HepG2 (cell line): ENCODE measurements around the gene MVK. TPM values are rescaled to one million over a fixed set of nuclear protein-coding genes. Genes with fewer than 3 reads are reported as not detected.

Experiments used
- ATAC-seq: fragments of 200-7000 bp; cut with Tn5 transposase; 3 replicates; pipeline ENCODE4 v1.9.1; 2020; ENCODE audit warnings: mild to moderate bottlenecking, moderate library complexity
- BruUV-seq: library from RNA; stranded (reverse); fragments of 400-500 nt; replicated peaks from 2 replicates; lab custom pipeline; 2021; lab: Mats Ljungman, UMichigan
- CTCF ChIA-PET: fragments of 300-600 bp; formaldehyde crosslinking; extraction: SDS; loops from one replicate; lab custom pipeline; 2021; ENCODE audit warnings: low total read pairs, inconsistent platforms, low intra/inter-chr PET ratio; lab: Yijun Ruan, JAX
- POLR2A ChIA-PET: fragments of 350-600 bp; sonication (Branson Sonifier 250); formaldehyde crosslinking; loops from one replicate; lab custom pipeline; 2020; ENCODE audit warnings: antibody characterized with exemption, inconsistent platforms; lab: Yijun Ruan, JAX
- DNase-seq: peaks from one replicate; pipeline ENCODE4 v3.0.0-alpha.2; 2015; ENCODE audit warnings: low spot score
- FAIRE-seq: peaks from 3 replicates; lab custom pipeline; 2011; peaks lifted over from hg19 to GRCh38; lab: Jason Lieb, UNC
- H2AFZ ChIP-seq: one replicate; pipeline ENCODE4 v1.6.1; 2011; ENCODE audit warnings: low read length, inconsistent platforms
- H3K27ac ChIP-seq: fragments of 300-600 bp; 3 replicates; pipeline ENCODE4 v1.8.0; 2011; ENCODE audit warnings: mixed run types, mild to moderate bottlenecking, mixed read lengths, low read length, inconsistent platforms; ENCODE audit not compliant: insufficient read depth; ENCODE audit errors: extremely low read length
- H3K27me3 ChIP-seq, 2 experiments: fragments of 200-600 bp in 1 of 2; 2 replicates in 1 of 2; 3 replicates in 1 of 2; pipeline versions ENCODE4 v1.6.0 to v1.8.0; 2011; ENCODE audit warnings: low read length in 2 of 2, mild to moderate bottlenecking in 2 of 2, moderate library complexity in 2 of 2, inconsistent platforms in 1 of 2; ENCODE audit not compliant: insufficient read depth in 2 of 2, control insufficient read depth in 1 of 2
- H3K36me3 ChIP-seq, 2 experiments: fragments of 200-600 bp in 1 of 2; replicated peaks in 1 of 2; 2 replicates in 1 of 2; 3 replicates in 1 of 2; pipeline versions ENCODE4 v1.5.1 to v1.8.0; 2011; ENCODE audit warnings: low read length in 2 of 2, inconsistent platforms in 1 of 2; ENCODE audit not compliant: insufficient read depth in 2 of 2, control insufficient read depth in 1 of 2
- H3K4me1 ChIP-seq: 2 replicates; pipeline ENCODE4 v1.5.1; 2012; ENCODE audit warnings: low read length, inconsistent platforms; ENCODE audit not compliant: insufficient read depth
- H3K4me2 ChIP-seq: 2 replicates; pipeline ENCODE4 v1.6.0; 2011; ENCODE audit warnings: low read depth, low read length, inconsistent platforms
- H3K4me3 ChIP-seq, 3 experiments: fragments of 200-600 bp in 1 of 3; sonication (generic), shearing (Covaris generic) in 1 of 3; replicated peaks in 1 of 3; 2 replicates each; pipeline ENCODE4 v1.5.1; 2011 to 2016; ENCODE audit warnings: low read length in 3 of 3, inconsistent platforms in 2 of 3, low read depth in 2 of 3, mild to moderate bottlenecking in 2 of 3, control low read depth in 1 of 3, mixed read lengths in 1 of 3; ENCODE audit not compliant: insufficient read depth in 1 of 3
- H3K79me2 ChIP-seq: one replicate; pipeline ENCODE4 v1.6.1; 2011; ENCODE audit warnings: low read length, inconsistent platforms; ENCODE audit not compliant: insufficient read depth
- H3K9ac ChIP-seq: 2 replicates; pipeline ENCODE4 v1.6.0; 2011; ENCODE audit warnings: mild to moderate bottlenecking, low read depth, low read length, inconsistent platforms; ENCODE audit not compliant: insufficient read depth
- H3K9me3 ChIP-seq: 2 replicates; pipeline ENCODE4 v1.5.1; 2012; ENCODE audit warnings: mild to moderate bottlenecking, low read length
- H4K20me1 ChIP-seq: 2 replicates; pipeline ENCODE4 v1.6.0; 2011; ENCODE audit warnings: inconsistent platforms, mild to moderate bottlenecking, low read length, moderate library complexity; ENCODE audit not compliant: insufficient read depth
- FOXK1 ChIP-seq: sonication (generic); formaldehyde crosslinking; IDR thresholded peaks from 2 replicates; pipeline ENCODE4 v1.4.0; 2020; ENCODE audit warnings: low read depth, missing genetic modification reagents, borderline replicate concordance
- GTF2F1 ChIP-seq: fragments of 150-350 bp; IDR thresholded peaks from 2 replicates; pipeline ENCODE4 v1.6.1; 2014; ENCODE audit warnings: low read length
- MEIS1 ChIP-seq: sonication (generic); formaldehyde crosslinking; IDR thresholded peaks from 2 replicates; pipeline ENCODE4 v1.9.0; 2021; ENCODE audit warnings: mild to moderate bottlenecking, missing genetic modification reagents, moderate library complexity, borderline replicate concordance
- MXD3 ChIP-seq: IDR thresholded peaks from 2 replicates; pipeline ENCODE4 v1.6.1; 2016; ENCODE audit warnings: mild to moderate bottlenecking, missing biosample characterization, missing genetic modification reagents
- NR2C2 ChIP-seq: sonication (generic); formaldehyde crosslinking; IDR thresholded peaks from 2 replicates; pipeline ENCODE4 v1.4.0; 2020; ENCODE audit warnings: missing genetic modification reagents, mild to moderate bottlenecking, moderate library complexity, borderline replicate concordance
- SSRP1 ChIP-seq: IDR thresholded peaks from 2 replicates; pipeline ENCODE4 v1.6.1; 2016; ENCODE audit warnings: control low read depth
- TBL1XR1 ChIP-seq: fragments of 150-350 bp; IDR thresholded peaks from 2 replicates; pipeline ENCODE4 v1.6.1; 2014; ENCODE audit warnings: borderline replicate concordance, low read length; ENCODE audit not compliant: partially characterized antibody
- TIGD3 ChIP-seq: sonication (generic); formaldehyde crosslinking; IDR thresholded peaks from 2 replicates; pipeline ENCODE4 v1.5.1; 2020; ENCODE audit warnings: mild to moderate bottlenecking, missing genetic modification reagents, borderline replicate concordance
- ZBTB3 ChIP-seq: sonication (generic); formaldehyde crosslinking; IDR thresholded peaks from 2 replicates; pipeline ENCODE4 v1.4.0; 2020; ENCODE audit warnings: low read depth, mild to moderate bottlenecking, moderate library complexity, missing genetic modification reagents, borderline replicate concordance
- ZBTB43 ChIP-seq: sonication (generic); formaldehyde crosslinking; conservative IDR thresholded peaks from 2 replicates; pipeline ENCODE4 v1.4.0; 2020; ENCODE audit warnings: missing genetic modification reagents
- ZFAT ChIP-seq: sonication (generic); formaldehyde crosslinking; conservative IDR thresholded peaks from 2 replicates; pipeline ENCODE4 v1.8.1; 2023; ENCODE audit warnings: missing genetic modification reagents, inconsistent platforms
- ZMYM3 ChIP-seq: sonication (generic); formaldehyde crosslinking; IDR thresholded peaks from 2 replicates; pipeline ENCODE4 v1.5.1; 2020; ENCODE audit warnings: mild to moderate bottlenecking, missing genetic modification reagents
- ZNF12 ChIP-seq: sonication (generic); formaldehyde crosslinking; IDR thresholded peaks from 2 replicates; pipeline ENCODE4 v1.5.0; 2020; ENCODE audit warnings: missing genetic modification reagents
- ZNF773 ChIP-seq: sonication (generic); formaldehyde crosslinking; IDR thresholded peaks from 2 replicates; pipeline ENCODE4 v1.4.0; 2020; ENCODE audit warnings: missing genetic modification reagents, borderline replicate concordance
- ZNF776 ChIP-seq: sonication (generic); formaldehyde crosslinking; IDR thresholded peaks from 2 replicates; pipeline ENCODE4 v1.4.0; 2020; ENCODE audit warnings: mild to moderate bottlenecking, missing genetic modification reagents
- WGBS: methylation state at CpG from one replicate; pipeline ENCODE4 v1.1.6; 2017; ENCODE audit warnings: low lambda C conversion rate; 5-methylcytosine and 5-hydroxymethylcytosine counted together
- in situ Hi-C: cut with HindIII; loops from 2 replicates; pipeline ENCODE4 v1.10.0; 2017; ENCODE audit warnings: low pct_unique_long_range_greater_than_20kb; ENCODE audit not compliant: extremely low pct_ligation_motif_present
- intact Hi-C: fragments of 100-400 bp; cut with micrococcal nuclease; formaldehyde crosslinking; loops from one replicate; pipeline ENCODE4 v1.10.0; 2022; ENCODE audit not compliant: unreplicated experiment
- polyA plus RNA-seq, 8 experiments: library from polyadenylated mRNA; depleted of rRNA in 3 of 8; stranded (reverse) in 7 of 8; unstranded in 1 of 8; fragments of >200 nt; fragmentation: Illumina TruSeq in 4 of 8; extraction: Trizol in 4 of 8; gene quantifications; 2 replicates each; pipeline versions ENCODE4 v1.2.1 to v1.2.3, GENCODE V29; 2011 to 2016; ENCODE audit warnings: low read depth in 4 of 8, missing spikeins in 1 of 8, mixed read lengths in 1 of 8; ENCODE audit not compliant: insufficient read depth in 1 of 8
- total RNA-seq, 5 experiments: library from RNA; depleted of rRNA; stranded (reverse); fragments of >200 nt; fragmentation: Illumina TruSeq; extraction: Trizol; gene quantifications; 2 replicates each; pipeline ENCODE4 v1.2.3, GENCODE V29; 2016; ENCODE audit warnings: low read depth in 1 of 5

Gene MVK
- total and polyA plus RNA-seq, 2 of the 13 experiments (the other 11 are each of a cell fraction or from before 2014, with no cell fraction given) = 11.6 to 66.9 TPM

GRCh38 chr12:109642506-109643132 lies 69.0 kb downstream of the MVK start:
- Histone ChIP-seq H3K27ac (no peak overlapping the region), H3K4me2 (no peak overlapping the region), H3K4me3 (no peak overlapping the region), H3K27me3 (peaks cover 5 to 31% of the 10 kb centered on the region in 2 experiments; a peak in 3 of 5 replicates), H3K4me1 (peaks cover 18% of the 10 kb centered on the region), H3K36me3 (no peaks in the 10 kb centered on the region), H4K20me1 (no peaks in the 10 kb centered on the region), H2AFZ (no peak overlapping the region), H3K9me3 (no peaks in the 10 kb centered on the region), H3K79me2 (no peaks in the 10 kb centered on the region), H3K9ac (no peak overlapping the region)
- DNase-seq (no peak), FAIRE-seq (no peak), ATAC-seq (no peak)
- ChIA-PET POLR2A (no interaction called here), CTCF (no interaction called here)
- intact Hi-C loops (no loop called here), in situ Hi-C loops (no loop called here)
- TF ChIP-seq SSRP1 (CRISPR knock-in tag) = no peak
- peak; percentile 36; the same call in 1 of the 2 replicates for TF ChIP-seq ZMYM3
- 11% methylated on average over 10 of the region's 10 CpGs for WGBS
- BruUV-seq = no TSS peak

- no peak overlapping the region for H3K9ac ChIP-seq
- no peaks in the 10 kb centered on the region for H3K79me2 ChIP-seq
- DNase-seq (no peak), FAIRE-seq (no peak), ATAC-seq (no peak)
- BruUV-seq = no TSS peak
- no peaks in the 10 kb centered on the region for H4K20me1 ChIP-seq
- peaks cover 44% of the 10 kb centered on the region for H3K4me1 ChIP-seq
- peaks cover 5 to 31% of the 10 kb centered on the region in 2 experiments; a peak in 3 of 5 replicates for H3K27me3 ChIP-seq
- no peak overlapping the region for H2AFZ ChIP-seq
- H3K27ac ChIP-seq = no peak overlapping the region
- no peaks in the 10 kb centered on the region for H3K36me3 ChIP-seq
- intact Hi-C loops = no loop called here
- H3K9me3 ChIP-seq = no peaks in the 10 kb centered on the region
- POLR2A ChIA-PET = no interaction called here
- in situ Hi-C loops = no loop called here
- 0% methylated on average over 2 of the region's 11 CpGs for WGBS
- H3K4me3 ChIP-seq = no peak overlapping the region
- H3K4me2 ChIP-seq = no peak overlapping the region
- CTCF ChIA-PET = no interaction called here
- no peak for TF ChIP-seq MEIS1 (CRISPR knock-in tag)
- no peak for TF ChIP-seq GTF2F1
- TF ChIP-seq ZFAT = no peak
- TF ChIP-seq ZNF776 = no peak
- TF ChIP-seq MXD3 (CRISPR knock-in tag) = no peak
- no peak for TF ChIP-seq TIGD3 (CRISPR knock-in tag)
- TF ChIP-seq FOXK1 (CRISPR knock-in tag) = no peak
- no peak for TF ChIP-seq ZBTB43
- no peak for TF ChIP-seq ZNF12 (CRISPR knock-in tag)
- TF ChIP-seq TBL1XR1 = no peak
- TF ChIP-seq ZNF773 = no peak
- no peak for TF ChIP-seq ZBTB3 (CRISPR knock-in tag)
- TF ChIP-seq NR2C2 (CRISPR knock-in tag) = no peak
These were observed 71.6 kb downstream of the MVK start for GRCh38 chr12:109645194-109645593.
